OCI-LY3 (cell line): ENCODE data around the gene EPS8L1.
"Not testable (repeated sequence)": the region's sequence is repeated elsewhere in the genome, so short reads cannot be mapped to it uniquely, and the experiment has no call there.

Source experiments
- H2AFZ ChIP-seq: fragments of 200-600, 300-600 bp; shearing (Covaris generic); 2 replicates; pipeline ENCODE4 v1.6.0; 2014; ENCODE audit warnings: antibody characterized with exemption, low read depth, low read length
- H3K27ac ChIP-seq: fragments of 200-600, 300-600 bp; sonication (generic); 2 replicates; pipeline ENCODE4 v1.5.1; 2014; ENCODE audit warnings: mild to moderate bottlenecking, low read length, moderate library complexity, mixed read lengths
- H3K27me3 ChIP-seq: fragments of 200-600, 300-600 bp; sonication (generic); 2 replicates; pipeline ENCODE4 v1.6.1; 2014; ENCODE audit warnings: low read depth, low read length, mixed read lengths
- H3K36me3 ChIP-seq: fragments of 200-600, 300-600 bp; sonication (generic); replicated peaks from 2 replicates; pipeline ENCODE3; 2014; ENCODE audit warnings: low read depth, low read length, mixed read lengths
- H3K4me1 ChIP-seq: fragments of 300-600, 200-600 bp; sonication (generic); 2 replicates; pipeline ENCODE4 v1.6.1; 2014; ENCODE audit warnings: low read length, mixed read lengths
- H3K4me2 ChIP-seq: fragments of 200-600, 300-600 bp; sonication (generic); 2 replicates; pipeline ENCODE4 v1.6.1; 2014; ENCODE audit warnings: low read length, mixed read lengths
- H3K4me3 ChIP-seq: fragments of 300-600, 200-600 bp; sonication (generic); 2 replicates; pipeline ENCODE4 v1.5.1; 2014; ENCODE audit warnings: antibody characterized with exemption, mild to moderate bottlenecking, low read length, moderate library complexity
- H3K79me2 ChIP-seq: fragments of 300-600, 200-600 bp; shearing (Covaris generic); 2 replicates; pipeline ENCODE4 v1.6.1; 2014; ENCODE audit warnings: mild to moderate bottlenecking, low read length, mixed read lengths
- H3K9ac ChIP-seq: fragments of 300-600, 200-600 bp; shearing (Covaris generic); 2 replicates; pipeline ENCODE4 v1.6.0; 2014; ENCODE audit warnings: mild to moderate bottlenecking, low read length, moderate library complexity
- H3K9me3 ChIP-seq: fragments of 200-600, 300-600 bp; shearing (Covaris generic); 2 replicates; pipeline ENCODE4 v1.6.1; 2014; ENCODE audit warnings: low read length, mixed read lengths; ENCODE audit not compliant: insufficient read depth
- H4K20me1 ChIP-seq: fragments of 200-600, 300-600 bp; sonication (generic); 2 replicates; pipeline ENCODE4 v1.6.1; 2016; ENCODE audit warnings: low read length, mixed read lengths; ENCODE audit not compliant: insufficient read depth
- CTCF ChIP-seq: fragments of 200-600, 300-600 bp; sonication (generic); IDR thresholded peaks from 2 replicates; pipeline ENCODE4 v1.5.1; 2014; ENCODE audit warnings: antibody characterized with exemption, low read length, low read depth
- EZH2phosphoT487 ChIP-seq: fragments of 200-600 bp; shearing (Covaris generic); IDR thresholded peaks from 2 replicates; pipeline ENCODE4 v1.6.1; 2018; ENCODE audit warnings: antibody characterized with exemption, mixed run types, low read depth

The EPS8L1 gene

DNA sequence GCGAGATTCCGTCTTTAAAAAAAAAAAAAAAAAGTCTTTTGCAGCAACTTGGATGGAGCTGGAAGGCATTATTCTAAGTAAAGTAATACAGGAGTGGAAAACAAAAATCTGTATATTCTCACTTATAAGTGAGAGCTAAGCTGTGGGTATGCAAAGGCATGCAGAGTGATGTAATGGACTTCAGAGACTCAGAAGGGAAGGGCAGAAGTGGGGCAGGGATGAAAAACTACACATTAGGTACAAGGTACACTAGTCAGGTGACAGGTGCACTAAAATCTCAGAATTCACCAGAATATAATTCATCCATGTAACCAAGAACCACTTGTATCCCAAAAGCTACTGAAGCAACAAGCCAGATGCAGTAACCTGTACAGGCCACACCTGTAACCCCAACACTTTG, 39.6 kb upstream of the EPS8L1 start:
- H3K27ac ChIP-seq, result no peak overlapping the region
- H3K36me3 ChIP-seq, result peaks cover 19% of the 10 kb centered on the region
- H3K79me2 ChIP-seq, result peaks cover 79% of the 10 kb centered on the region

DNA sequence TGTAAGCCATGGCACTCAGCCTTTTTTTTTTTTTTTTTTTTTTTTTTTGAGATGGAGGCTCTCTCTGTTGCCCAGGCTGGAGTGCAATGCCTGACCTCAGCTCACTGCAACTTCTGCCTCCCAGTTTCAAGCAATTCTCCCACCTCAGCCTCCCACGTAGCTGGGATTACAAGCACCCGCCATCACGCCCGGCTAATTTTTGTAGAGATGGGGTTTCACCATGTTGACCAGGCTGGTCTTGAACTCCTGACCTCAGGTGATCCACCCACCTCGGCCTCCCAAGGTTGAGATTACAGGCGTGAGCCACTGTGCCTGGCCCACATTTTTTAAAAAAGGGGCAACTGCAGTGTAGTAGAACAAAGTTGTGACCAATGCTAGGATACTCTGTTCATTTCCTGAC, 38.1 kb upstream of the EPS8L1 start:
- H3K36me3 ChIP-seq, result peaks cover 21% of the 10 kb centered on the region
- not testable (repeated sequence) for H3K9ac ChIP-seq, H3K27ac ChIP-seq, H3K4me2 ChIP-seq, H2AFZ ChIP-seq, H3K4me3 ChIP-seq, H3K27me3 ChIP-seq, H3K4me1 ChIP-seq, H3K9me3 ChIP-seq
- H3K79me2 ChIP-seq, result peaks cover 74% of the 10 kb centered on the region
- peaks cover 42% of the 10 kb centered on the region for H4K20me1 ChIP-seq

More for the DNA sequence above, 39.6 kb upstream of the EPS8L1 start:
- H3K4me2 ChIP-seq, result no peak overlapping the region
- no peaks in the 10 kb centered on the region for H3K27me3 ChIP-seq
- peaks cover 45% of the 10 kb centered on the region for H4K20me1 ChIP-seq
- no peak overlapping the region for H2AFZ ChIP-seq
- no peaks in the 10 kb centered on the region for H3K4me1 ChIP-seq
- TF ChIP-seq EZH2phosphoT487 (no peak), CTCF (no peak)
- no peak overlapping the region for H3K4me3 ChIP-seq
- no peak overlapping the region for H3K9ac ChIP-seq
- no peaks in the 10 kb centered on the region for H3K9me3 ChIP-seq

- H3K9ac ChIP-seq, H3K27ac ChIP-seq, H3K9me3 ChIP-seq, H2AFZ ChIP-seq, H3K27me3 ChIP-seq, H3K4me1 ChIP-seq, H3K4me3 ChIP-seq, H3K4me2 ChIP-seq: not testable (repeated sequence)
- Histone ChIP-seq H3K36me3 (peaks cover 40% of the 10 kb centered on the region), H3K79me2 (peaks cover 47% of the 10 kb centered on the region), H4K20me1 (peaks cover 25% of the 10 kb centered on the region)
Observed at GRCh38 chr19:55040654-55041053, 35.0 kb upstream of the EPS8L1 start.

DNA sequence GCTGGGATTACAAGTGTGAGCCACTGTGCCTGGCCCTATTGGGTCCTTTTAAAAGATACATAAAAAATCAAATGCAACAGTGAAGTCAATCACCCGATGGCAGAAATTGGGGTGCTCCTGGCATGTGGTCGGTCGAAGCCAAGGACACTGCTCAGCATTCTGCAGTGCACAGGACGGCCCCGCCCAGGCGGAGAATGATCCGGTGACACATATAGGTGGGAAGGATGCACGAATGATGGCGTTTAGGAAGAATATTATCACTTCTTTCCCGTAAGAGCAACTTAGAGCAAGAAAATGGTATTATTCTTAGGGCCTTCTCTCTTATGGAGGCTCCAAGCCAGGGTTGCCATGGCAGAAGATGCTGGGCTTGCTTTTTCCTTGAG, 34.4 kb upstream of the EPS8L1 start:
- Histone ChIP-seq H3K4me2 (no peak overlapping the region), H3K9ac (no peak overlapping the region), H3K9me3 (no peaks in the 10 kb centered on the region), H4K20me1 (peaks cover 21% of the 10 kb centered on the region), H3K27ac (no peak overlapping the region), H2AFZ (no peak overlapping the region), H3K4me3 (no peak overlapping the region), H3K36me3 (peaks cover 40% of the 10 kb centered on the region), H3K79me2 (peaks cover 43% of the 10 kb centered on the region), H3K4me1 (no peaks in the 10 kb centered on the region), H3K27me3 (no peaks in the 10 kb centered on the region)
- TF ChIP-seq CTCF, result no peak
- no peak for TF ChIP-seq EZH2phosphoT487

DNA sequence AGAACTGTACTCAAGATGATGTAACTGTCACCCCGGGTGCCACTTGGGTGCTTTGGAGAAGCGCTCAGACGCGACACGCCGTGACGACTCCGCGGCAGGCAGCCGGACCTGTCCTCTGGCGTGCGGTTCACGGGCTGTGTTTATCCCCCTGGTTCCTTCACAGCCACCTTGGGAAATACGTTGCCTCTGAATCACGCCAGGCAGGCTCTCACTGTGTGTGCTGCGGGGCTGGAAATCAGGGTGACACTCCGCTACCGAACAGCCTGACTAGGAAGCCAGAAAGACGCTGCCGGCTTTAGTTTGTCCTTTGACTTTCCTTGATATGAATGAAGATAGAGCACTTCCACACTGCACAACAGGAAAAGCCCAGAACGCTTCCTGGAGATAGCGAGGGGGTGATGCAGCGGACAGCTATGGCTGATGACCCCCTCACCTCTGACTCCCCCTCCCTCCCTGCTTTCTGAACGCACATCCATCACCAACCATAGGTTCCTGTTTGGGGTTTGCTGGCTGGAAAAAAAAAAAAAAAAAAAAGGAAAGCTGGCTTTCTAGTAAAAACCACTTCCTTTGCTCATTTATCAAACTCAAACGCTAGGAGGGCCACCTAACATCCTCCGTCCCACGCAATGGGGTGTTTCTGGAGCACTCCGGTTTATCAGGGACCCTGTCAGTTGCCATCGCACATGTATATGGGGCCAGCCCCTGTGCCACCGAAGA, 33.9 kb upstream of the EPS8L1 start:
- Histone ChIP-seq H3K4me1 (no peaks in the 10 kb centered on the region), H3K4me2 (no peak overlapping the region), H3K9ac (no peak overlapping the region), H3K27me3 (no peaks in the 10 kb centered on the region), H3K27ac (no peak overlapping the region), H4K20me1 (peaks cover 18% of the 10 kb centered on the region), H3K36me3 (peaks cover 46% of the 10 kb centered on the region), H3K79me2 (peaks cover 42% of the 10 kb centered on the region), H3K9me3 (no peaks in the 10 kb centered on the region), H2AFZ (no peak overlapping the region), H3K4me3 (no peak overlapping the region)
- TF ChIP-seq CTCF (no peak), EZH2phosphoT487 (no peak)
